Ovary (tissue), 9 donors: Measurements from ENCODE around the gene SHC3. TPM values are rescaled to one million over a fixed set of nuclear protein-coding genes. Genes with fewer than 3 reads are reported as not detected.

Experiments
- DNase-seq, 5 donors: peaks; one replicate each; pipeline ENCODE4 v3.0.0-alpha.2; 2019 to 2020
- H3K27ac ChIP-seq, 2 donors: fragments of 200-600 bp; one replicate each; pipeline versions ENCODE4 v1.5.1 to v1.8.0; 2019 to 2022
- H3K27me3 ChIP-seq: fragments of 200-600 bp; one replicate; pipeline ENCODE4 v1.8.0; 2022
- H3K36me3 ChIP-seq: fragments of 200-600 bp; sonication (generic); one replicate; pipeline ENCODE4 v1.5.1; 2019
- H3K4me1 ChIP-seq: one replicate; pipeline ENCODE4 v1.8.1; 2013; ENCODE audit warnings: mild to moderate bottlenecking, moderate library complexity; ENCODE audit not compliant: insufficient read depth
- H3K4me3 ChIP-seq: fragments of 200-600 bp; sonication (generic); one replicate; pipeline ENCODE4 v1.5.1; 2017
- H3K9me3 ChIP-seq, 2 donors: fragments of 200-600 bp in 1 of 2; sonication (generic) in 1 of 2; one replicate each; pipeline versions ENCODE4 v1.5.1 to v1.8.1; 2013 to 2019; ENCODE audit warnings: mild to moderate bottlenecking in 1 of 2, moderate library complexity in 1 of 2
- EP300 ChIP-seq: sonication (generic); formaldehyde crosslinking; IDR thresholded peaks from one replicate; pipeline ENCODE4 v1.6.1; 2017; ENCODE audit warnings: antibody characterized with exemption
- POLR2A ChIP-seq: fragments of 450-650 bp; IDR thresholded peaks from one replicate; pipeline ENCODE4 v1.6.1; 2017; ENCODE audit warnings: antibody characterized with exemption, mild to moderate bottlenecking, moderate library complexity
- WGBS, 3 donors: extraction: QIAGEN DNeasy Blood & Tissue Kit in 1 of 3; methylation state at CpG; one replicate each; pipeline versions ENCODE4 v1.1.5 to v1.1.7; 2013 to 2017; 5-methylcytosine and 5-hydroxymethylcytosine counted together
- intact Hi-C, 4 donors: fragments of 100-400 bp; cut with DNase I; formaldehyde crosslinking; loops; one replicate each; pipeline versions ENCODE4 v1.11.0 to v1.15.1; 2022 to 2023
- polyA plus RNA-seq, 2 donors: library from polyadenylated mRNA; stranded (reverse); fragments of 200-250 nt in 1 of 2; fragments of 350-450 nt in 1 of 2; fragmentation: Illumina TruSeq in 1 of 2; extraction: RNeasy Lipid Tissue Mini Kit (QIAGEN cat#74804) in 1 of 2; gene quantifications; one replicate each; pipeline ENCODE4 v1.2.3, GENCODE V29; 2013 to 2014
- total RNA-seq, 7 donors: library from RNA; depleted of rRNA in 2 of 7; stranded (reverse); fragments of >200 nt in 2 of 7; fragmentation: NEBNext Ultra II Directional in 3 of 7; extraction: Animal tissue kit (Norgen Biotek cat#: 25700) in 3 of 7; gene quantifications; one replicate each; pipeline versions ENCODE4 v1.1.0 to v1.2.4, GENCODE V29; 2016 to 2023
- TF ChIP-seq, protein P1 (sequence below), 3 donors: fragments of 450-650 bp in 2 of 3; fragments of 200-600 bp in 1 of 3; IDR thresholded peaks; one replicate each; pipeline versions ENCODE4 v1.5.1 to v1.8.0; 2016 to 2022; ENCODE audit warnings: antibody characterized with exemption in 3 of 3, mild to moderate bottlenecking in 1 of 3
- donor health status: DM: no; HTN: no; CAD: no; lungs with moderate emphysema.
- donor health status: DM: no; HTN: no; CAD: no.
- donor health status: Bipolar disorder and iron deficiency.
- donor health status: DM: yes; HTN: yes; CAD: no.
- donor health status: DM: no; HTN: no; CAD: no.
- donor health status: DM: yes; HTN: yes; CAD: no.

Gene SHC3
- total and polyA plus RNA-seq, 9 donors: 0.05 to 1.0 (median 0.46) TPM

DNA sequence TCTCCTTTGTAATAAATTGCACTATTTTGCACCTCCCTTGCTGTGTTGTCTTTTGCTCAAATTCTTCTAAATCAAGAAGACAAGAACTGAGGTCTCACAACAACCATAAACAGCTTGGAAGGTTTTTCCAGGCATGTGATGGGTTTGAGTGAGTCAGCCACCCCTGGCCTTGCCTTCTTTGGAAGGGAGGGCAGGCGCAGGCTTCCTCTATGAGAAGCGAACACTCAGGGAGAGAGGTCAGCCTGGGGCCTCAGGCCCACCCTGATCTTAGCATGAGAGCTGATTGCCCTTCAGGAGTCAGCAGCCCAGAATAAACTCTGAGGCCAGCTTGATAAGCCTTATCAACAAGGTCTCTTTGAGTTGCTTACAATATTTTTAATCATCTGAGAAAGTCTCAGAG lies 155.7 kb downstream of the SHC3 start:
- Histone ChIP-seq H3K36me3 (no peaks in the 10 kb centered on the region), H3K9me3 (no peaks in the 10 kb centered on the region), H3K4me3 (no peak overlapping the region), H3K27ac (peak overlapping the region in 1 of 2 donors; percentile 85), H3K27me3 (no peaks in the 10 kb centered on the region), H3K4me1 (peaks cover 29% of the 10 kb centered on the region)
- intact Hi-C loops: no loop called here
- peak in 4 of 5 donors; percentile 47 to 57 (median 54) for DNase-seq
- WGBS, 3 donors: 11 to 20% (median 14%) methylated on average over 2 of the region's 2 CpGs
- TF ChIP-seq EP300 (no peak), POLR2A (no peak)
- TF ChIP-seq, protein P1, sequence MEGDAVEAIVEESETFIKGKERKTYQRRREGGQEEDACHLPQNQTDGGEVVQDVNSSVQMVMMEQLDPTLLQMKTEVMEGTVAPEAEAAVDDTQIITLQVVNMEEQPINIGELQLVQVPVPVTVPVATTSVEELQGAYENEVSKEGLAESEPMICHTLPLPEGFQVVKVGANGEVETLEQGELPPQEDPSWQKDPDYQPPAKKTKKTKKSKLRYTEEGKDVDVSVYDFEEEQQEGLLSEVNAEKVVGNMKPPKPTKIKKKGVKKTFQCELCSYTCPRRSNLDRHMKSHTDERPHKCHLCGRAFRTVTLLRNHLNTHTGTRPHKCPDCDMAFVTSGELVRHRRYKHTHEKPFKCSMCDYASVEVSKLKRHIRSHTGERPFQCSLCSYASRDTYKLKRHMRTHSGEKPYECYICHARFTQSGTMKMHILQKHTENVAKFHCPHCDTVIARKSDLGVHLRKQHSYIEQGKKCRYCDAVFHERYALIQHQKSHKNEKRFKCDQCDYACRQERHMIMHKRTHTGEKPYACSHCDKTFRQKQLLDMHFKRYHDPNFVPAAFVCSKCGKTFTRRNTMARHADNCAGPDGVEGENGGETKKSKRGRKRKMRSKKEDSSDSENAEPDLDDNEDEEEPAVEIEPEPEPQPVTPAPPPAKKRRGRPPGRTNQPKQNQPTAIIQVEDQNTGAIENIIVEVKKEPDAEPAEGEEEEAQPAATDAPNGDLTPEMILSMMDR (IDR thresholded peaks at IDR 0.05): no peak

DNA sequence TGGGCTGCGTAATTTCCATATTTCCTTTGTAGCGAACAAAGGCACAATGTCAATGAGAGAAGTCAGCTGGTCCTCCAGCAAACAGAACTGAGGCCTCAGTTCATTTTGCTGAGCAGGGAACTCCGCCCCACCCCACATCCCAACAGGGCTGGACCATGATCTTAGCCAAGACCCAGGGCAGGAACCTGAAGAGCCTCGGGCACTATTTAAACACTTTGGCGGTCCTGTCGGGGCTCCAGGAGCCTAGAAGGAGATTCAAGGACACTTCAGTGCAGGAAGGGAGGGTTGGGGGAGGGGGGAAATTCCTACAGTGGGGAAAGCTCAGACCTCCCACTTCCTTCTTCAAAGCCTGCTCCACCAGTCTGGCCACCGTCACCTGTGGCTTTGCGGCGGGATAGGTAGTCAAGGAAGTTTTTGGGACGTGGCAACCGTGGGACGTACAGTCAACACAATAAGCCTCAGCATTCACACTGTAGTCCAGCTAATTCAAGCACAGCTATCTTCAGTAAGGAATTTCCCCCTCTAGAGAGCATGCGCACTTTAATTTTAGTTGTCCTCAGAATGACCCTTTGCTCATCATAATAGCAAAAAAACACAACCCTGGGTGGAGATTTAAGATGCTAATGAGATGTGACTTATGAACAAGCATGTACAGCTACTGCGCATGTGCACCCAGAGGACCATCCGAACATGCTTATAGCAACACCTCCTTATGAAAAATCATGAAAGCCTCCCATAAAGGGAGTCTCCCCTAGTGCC lies 156.4 kb downstream of the SHC3 start:
- intact Hi-C loops: no loop called here
- DNase-seq: peak in 4 of 5 donors; percentile 42 to 57 (median 46)
- WGBS, 3 donors: 15 to 22% (median 19%) methylated on average over 15 of the region's 15 CpGs
- Histone ChIP-seq H3K36me3 (no peaks in the 10 kb centered on the region), H3K4me1 (peaks cover 29% of the 10 kb centered on the region), H3K9me3 (no peaks in the 10 kb centered on the region), H3K27ac (peak overlapping the region; percentile 53 to 85), H3K4me3 (no peak overlapping the region), H3K27me3 (no peaks in the 10 kb centered on the region)
- TF ChIP-seq, protein P1 (IDR thresholded peaks at IDR 0.05): no peak
- no peak for TF ChIP-seq POLR2A
- TF ChIP-seq EP300: no peak

DNA sequence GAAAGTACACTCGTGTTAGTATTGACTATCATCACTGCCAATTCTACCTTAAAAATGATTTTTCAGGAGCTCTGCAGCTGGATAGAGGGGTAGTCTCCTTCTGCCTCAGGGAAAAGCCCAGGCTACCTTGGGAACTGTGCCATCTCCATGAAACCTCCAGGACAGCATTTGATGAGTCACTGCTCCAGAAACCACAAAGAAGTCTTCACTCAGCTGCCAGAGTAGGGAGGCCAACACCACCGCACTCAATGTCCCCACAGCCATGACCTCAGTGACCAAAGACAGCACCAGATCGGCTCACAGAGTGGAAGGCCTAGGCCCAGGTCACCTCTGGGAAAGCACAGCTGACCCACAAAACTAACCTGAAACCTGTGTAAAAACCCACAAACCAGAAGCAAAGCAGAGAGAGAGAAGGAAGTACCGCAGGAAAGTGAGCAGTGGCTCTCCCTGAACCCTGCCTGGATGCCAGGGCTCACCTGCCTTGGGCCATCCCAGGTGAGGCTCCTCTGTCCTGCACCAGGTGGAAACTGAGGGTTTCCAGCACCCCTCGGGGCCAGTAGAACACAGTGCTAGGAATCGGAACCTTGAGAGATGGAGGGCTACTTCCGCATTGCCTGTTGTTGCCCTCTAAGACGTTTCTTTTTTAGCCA lies 157.3 kb downstream of the SHC3 start:
- peak; percentile 49 to 76 (median 62) for DNase-seq

DNA sequence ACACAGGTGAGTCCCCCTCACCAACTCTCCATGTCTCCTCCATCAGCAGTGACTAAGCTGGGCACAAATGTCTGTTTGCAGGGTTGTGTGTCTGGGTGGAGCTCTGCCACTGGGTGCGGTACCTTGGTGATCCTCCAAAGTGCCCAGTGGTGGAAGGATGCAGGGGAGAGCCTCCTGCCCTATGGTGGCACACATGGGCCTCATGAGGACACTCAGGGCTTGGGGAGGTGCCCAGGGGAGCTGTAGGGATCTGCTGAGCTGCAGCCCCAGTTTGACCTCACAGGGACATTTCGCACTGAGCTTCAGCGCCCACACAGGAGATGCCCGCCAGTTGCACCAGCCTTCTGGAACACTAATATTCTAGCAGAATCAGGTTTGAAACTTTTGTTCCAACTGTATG lies 157.9 kb downstream of the SHC3 start:
- Histone ChIP-seq H3K36me3 (no peaks in the 10 kb centered on the region), H3K4me3 (no peak overlapping the region), H3K4me1 (peaks cover 29% of the 10 kb centered on the region), H3K27me3 (no peaks in the 10 kb centered on the region), H3K27ac (peak overlapping the region; percentile 45 to 85), H3K9me3 (no peaks in the 10 kb centered on the region)
- TF ChIP-seq EP300 (no peak), POLR2A (no peak)
- TF ChIP-seq, protein P1 (IDR thresholded peaks at IDR 0.05): no peak
- intact Hi-C loops: no loop called here
- WGBS, 3 donors: 95 to 98% (median 97%) methylated on average over 4 of the region's 4 CpGs
- DNase-seq: no peak

More for the DNA sequence above, 157.3 kb downstream of the SHC3 start:
- Histone ChIP-seq H3K4me1 (peaks cover 29% of the 10 kb centered on the region), H3K27ac (peak overlapping the region; percentile 53 to 85), H3K36me3 (no peaks in the 10 kb centered on the region), H3K9me3 (no peaks in the 10 kb centered on the region), H3K4me3 (no peak overlapping the region), H3K27me3 (no peaks in the 10 kb centered on the region)
- 56 to 58% (median 57%) methylated on average over 8 of the region's 8 CpGs for WGBS, 3 donors
- TF ChIP-seq, protein P1 (IDR thresholded peaks at IDR 0.05): no peak
- TF ChIP-seq EP300 (no peak), POLR2A (no peak)
- intact Hi-C loops: no loop called here
